T-helper 2 cell treated with Interferon-gamma antibody and Interleukin-4, amounts not matched to agents 5 μg/mL and 100 μg/mL, for 36 hours (primary cell): ENCODE data around the gene ITIH2.
"Not testable (repeated sequence)": the region's sequence is repeated elsewhere in the genome, so short reads cannot be mapped to it uniquely, and the experiment has no call there.

Experiments
- DNase-seq: peaks from one replicate; pipeline ENCODE4 v3.0.0; 2021; ENCODE audit warnings: low spot score
- H3K27ac Mint-ChIP-seq: one replicate; pipeline ENCODE4 v1.8.0; 2021; ENCODE audit warnings: mild to moderate bottlenecking, mixed read lengths
- H3K27me3 Mint-ChIP-seq: one replicate; pipeline ENCODE4 v1.8.0; 2021; ENCODE audit warnings: low read depth, mixed read lengths
- H3K36me3 Mint-ChIP-seq: one replicate; pipeline ENCODE4 v1.8.0; 2021; ENCODE audit warnings: low read depth, mixed read lengths
- H3K4me1 Mint-ChIP-seq: one replicate; pipeline ENCODE4 v1.8.0; 2021; ENCODE audit warnings: low read depth, mixed read lengths
- H3K4me3 Mint-ChIP-seq: one replicate; pipeline ENCODE4 v1.8.0; 2022; ENCODE audit warnings: mild to moderate bottlenecking, moderate library complexity, mixed read lengths
- H3K9me3 Mint-ChIP-seq: one replicate; pipeline ENCODE4 v1.8.0; 2021; ENCODE audit warnings: mixed read lengths

ITIH2 gene

DNA sequence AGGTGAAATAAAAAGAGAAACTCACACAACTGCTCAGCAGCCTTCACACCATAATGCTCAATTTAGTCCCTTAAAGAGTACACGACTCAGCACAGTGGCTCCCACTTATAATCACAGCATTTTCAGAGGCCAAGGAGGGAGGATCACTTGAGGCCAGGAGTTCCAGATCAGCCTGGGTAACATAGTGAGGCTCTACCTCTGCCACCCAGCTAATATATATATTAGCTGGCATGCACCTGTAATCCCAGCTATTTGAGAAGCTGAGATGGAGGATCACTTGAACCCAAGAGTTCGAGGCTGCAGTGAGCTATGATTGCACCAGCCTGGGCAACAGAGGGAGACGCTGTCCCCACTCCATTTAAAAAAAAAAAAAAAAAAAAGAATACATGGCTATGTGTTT lies 2.2 kb downstream of the ITIH2 start:
- H3K4me3 Mint-ChIP-seq, result no peak overlapping the region
- no peaks in the 10 kb centered on the region for H3K4me1 Mint-ChIP-seq
- peaks cover 21% of the 10 kb centered on the region for H3K27me3 Mint-ChIP-seq
- no peaks in the 10 kb centered on the region for H3K36me3 Mint-ChIP-seq
- H3K27ac Mint-ChIP-seq, result no peak overlapping the region
- DNase-seq, result no peak
- H3K9me3 Mint-ChIP-seq, result no peaks in the 10 kb centered on the region

DNA sequence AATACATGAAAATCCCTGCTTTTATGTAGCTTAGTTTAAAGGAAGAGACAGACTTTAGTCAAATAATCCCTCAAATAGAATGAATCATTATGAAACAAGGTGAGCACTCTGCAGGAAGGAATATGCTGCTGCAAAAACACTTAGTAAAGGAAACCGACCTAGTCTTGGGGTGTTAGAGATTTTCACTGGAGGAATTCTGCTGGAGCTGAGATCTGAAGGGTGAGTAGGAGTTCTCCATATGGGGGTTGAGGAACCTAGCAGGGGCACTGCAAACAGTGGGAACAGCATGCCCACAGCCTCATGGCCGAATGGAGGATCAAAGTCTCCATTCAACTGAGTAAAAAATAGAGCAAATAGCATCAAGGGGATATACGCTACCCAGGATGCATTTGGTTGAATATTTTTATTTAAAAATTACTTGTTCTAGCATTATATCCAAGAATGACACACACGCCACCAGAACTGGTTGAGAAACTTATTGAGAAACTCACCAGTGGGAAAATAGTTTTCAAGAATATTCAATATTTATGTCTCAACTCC lies 3.5 kb downstream of the ITIH2 start:
- no peaks in the 10 kb centered on the region for H3K36me3 Mint-ChIP-seq
- no peaks in the 10 kb centered on the region for H3K4me1 Mint-ChIP-seq
- DNase-seq, result no peak
- H3K9me3 Mint-ChIP-seq, result no peaks in the 10 kb centered on the region
- peaks cover 22% of the 10 kb centered on the region for H3K27me3 Mint-ChIP-seq
- H3K4me3 Mint-ChIP-seq, result no peak overlapping the region
- no peak overlapping the region for H3K27ac Mint-ChIP-seq

- DNase-seq, result no peak
- H3K27ac Mint-ChIP-seq, result no peak overlapping the region
- H3K4me3 Mint-ChIP-seq, result no peak overlapping the region
- H3K4me1 Mint-ChIP-seq, result no peaks in the 10 kb centered on the region
- H3K27me3 Mint-ChIP-seq, result peaks cover 22% of the 10 kb centered on the region
- H3K36me3 Mint-ChIP-seq, result no peaks in the 10 kb centered on the region
- no peaks in the 10 kb centered on the region for H3K9me3 Mint-ChIP-seq
These were observed 4.0 kb downstream of the ITIH2 start for GRCh38 chr10:7707102-7707501.

DNA sequence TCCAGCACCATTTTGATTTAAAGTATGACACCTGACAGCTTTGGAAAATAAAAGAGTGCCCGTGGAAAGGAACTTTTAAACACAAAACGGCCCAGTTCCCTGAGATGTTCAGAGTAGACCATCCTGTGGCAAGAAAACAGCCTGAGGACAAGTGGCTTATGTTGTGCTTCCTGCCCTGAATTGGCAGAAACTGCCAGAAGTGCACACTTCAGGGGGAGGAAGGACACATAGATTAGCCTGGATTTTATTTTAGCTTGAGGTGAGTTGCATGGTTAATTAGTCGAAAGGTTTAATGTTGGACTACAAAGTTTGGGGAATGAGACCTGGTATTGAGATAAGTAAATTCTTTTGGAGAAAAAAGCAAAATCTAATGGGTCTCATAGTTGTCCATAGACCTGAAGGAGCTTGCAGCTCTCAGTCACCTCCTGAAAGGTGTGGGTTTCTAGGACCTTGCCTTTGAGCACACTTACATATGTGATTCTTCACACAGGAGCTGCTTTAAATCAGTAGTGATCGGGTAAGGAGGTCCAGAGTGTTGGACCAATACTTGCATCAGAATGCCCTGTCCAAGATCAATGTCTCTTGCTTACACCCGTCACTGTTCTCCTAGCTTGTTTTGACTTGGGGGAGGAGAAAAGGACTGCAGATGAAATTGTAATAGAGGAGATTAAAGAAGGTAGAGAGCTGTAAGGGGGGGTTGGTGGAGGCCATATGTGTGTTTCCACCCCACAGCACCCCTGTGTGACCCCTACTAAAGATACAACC lies 4.9 kb downstream of the ITIH2 start:
- no peak for DNase-seq
- Mint-ChIP-seq H3K27ac (no peak overlapping the region), H3K4me3 (no peak overlapping the region), H3K36me3 (no peaks in the 10 kb centered on the region), H3K9me3 (no peaks in the 10 kb centered on the region), H3K27me3 (peaks cover 21% of the 10 kb centered on the region), H3K4me1 (no peaks in the 10 kb centered on the region)

- H3K27me3 Mint-ChIP-seq, result peaks cover 16% of the 10 kb centered on the region
- no peak overlapping the region for H3K4me3 Mint-ChIP-seq
- no peaks in the 10 kb centered on the region for H3K9me3 Mint-ChIP-seq
- DNase-seq, result no peak
- no peak overlapping the region for H3K27ac Mint-ChIP-seq
- no peaks in the 10 kb centered on the region for H3K36me3 Mint-ChIP-seq
- H3K4me1 Mint-ChIP-seq, result no peaks in the 10 kb centered on the region
These were observed 5.7 kb downstream of the ITIH2 start for GRCh38 chr10:7708832-7709231.

GRCh38 chr10:7710446-7710845 lies 7.3 kb downstream of the ITIH2 start:
- H3K27me3 Mint-ChIP-seq, result peaks cover 12% of the 10 kb centered on the region
- no peaks in the 10 kb centered on the region for H3K9me3 Mint-ChIP-seq
- no peak for DNase-seq
- no peaks in the 10 kb centered on the region for H3K36me3 Mint-ChIP-seq
- H3K27ac Mint-ChIP-seq, result no peak overlapping the region
- no peak overlapping the region for H3K4me3 Mint-ChIP-seq
- no peaks in the 10 kb centered on the region for H3K4me1 Mint-ChIP-seq

DNA sequence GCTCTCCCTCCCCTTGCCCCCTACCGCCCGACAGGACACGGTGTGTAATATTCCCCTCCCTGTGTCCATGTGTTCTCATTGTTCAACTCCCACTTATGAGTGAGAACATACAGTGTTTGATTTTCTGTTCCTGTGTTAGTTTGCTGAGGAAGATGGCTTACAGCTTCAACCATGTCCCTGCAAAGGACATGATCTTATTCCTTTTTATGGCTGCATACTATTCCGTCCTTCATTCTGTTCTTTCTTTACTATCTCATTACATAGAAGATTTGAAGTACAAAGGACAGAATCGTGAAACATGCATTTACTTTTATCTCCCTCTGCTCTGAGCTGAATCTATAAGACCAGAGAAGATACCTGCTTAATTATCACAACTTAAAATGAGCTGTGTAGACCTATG lies 8.0 kb downstream of the ITIH2 start:
- H3K36me3 Mint-ChIP-seq, DNase-seq, H3K27ac Mint-ChIP-seq, H3K4me3 Mint-ChIP-seq, H3K4me1 Mint-ChIP-seq, H3K9me3 Mint-ChIP-seq, H3K27me3 Mint-ChIP-seq: not testable (repeated sequence)

GRCh38 chr10:7715515-7715914 lies 12.4 kb downstream of the ITIH2 start:
- Mint-ChIP-seq H3K27me3 (peaks cover 3% of the 10 kb centered on the region), H3K27ac (no peak overlapping the region), H3K9me3 (no peaks in the 10 kb centered on the region), H3K4me3 (no peak overlapping the region), H3K36me3 (no peaks in the 10 kb centered on the region), H3K4me1 (peaks cover 4% of the 10 kb centered on the region)
- no peak for DNase-seq

GRCh38 chr10:7717767-7718166 lies 14.7 kb downstream of the ITIH2 start:
- DNase-seq, result no peak
- no peaks in the 10 kb centered on the region for H3K27me3 Mint-ChIP-seq
- no peaks in the 10 kb centered on the region for H3K9me3 Mint-ChIP-seq
- H3K4me3 Mint-ChIP-seq, result no peak overlapping the region
- H3K27ac Mint-ChIP-seq, result no peak overlapping the region
- peaks cover 4% of the 10 kb centered on the region for H3K4me1 Mint-ChIP-seq
- H3K36me3 Mint-ChIP-seq, result no peaks in the 10 kb centered on the region

DNA sequence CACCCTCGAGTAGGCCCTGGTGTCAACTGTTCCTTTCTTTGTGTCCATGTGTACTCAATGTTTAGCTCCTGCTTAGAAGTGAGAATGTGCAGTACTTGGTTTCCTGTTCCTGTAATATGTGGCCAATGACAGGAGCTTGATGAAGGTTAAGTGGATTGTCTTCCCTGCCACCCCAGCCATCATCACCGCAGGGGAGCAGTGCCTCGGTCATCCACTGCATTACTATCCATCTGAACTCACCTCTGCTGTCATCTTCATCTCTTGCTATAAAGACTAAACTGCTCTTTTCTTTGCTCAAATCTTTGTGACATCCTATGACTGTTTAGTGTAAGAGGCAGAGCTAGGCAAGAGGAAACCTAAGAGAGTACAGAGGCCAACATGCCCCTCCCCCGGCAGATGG lies 15.6 kb downstream of the ITIH2 start:
- Mint-ChIP-seq H3K4me3 (no peak overlapping the region), H3K4me1 (peaks cover 4% of the 10 kb centered on the region), H3K27ac (no peak overlapping the region), H3K9me3 (no peaks in the 10 kb centered on the region), H3K27me3 (peaks cover 2% of the 10 kb centered on the region), H3K36me3 (no peaks in the 10 kb centered on the region)
- DNase-seq, result no peak

- Mint-ChIP-seq H3K36me3 (no peaks in the 10 kb centered on the region), H3K27me3 (peaks cover 2% of the 10 kb centered on the region), H3K4me1 (peaks cover 4% of the 10 kb centered on the region), H3K9me3 (no peaks in the 10 kb centered on the region), H3K4me3 (no peak overlapping the region), H3K27ac (no peak overlapping the region)
- DNase-seq, result no peak
These were observed 17.4 kb downstream of the ITIH2 start for GRCh38 chr10:7720478-7720877.

GRCh38 chr10:7722927-7723529 lies 19.9 kb downstream of the ITIH2 start:
- Mint-ChIP-seq H3K4me3 (no peak overlapping the region), H3K9me3 (no peaks in the 10 kb centered on the region), H3K4me1 (peaks cover 4% of the 10 kb centered on the region), H3K27ac (no peak overlapping the region), H3K36me3 (no peaks in the 10 kb centered on the region), H3K27me3 (peaks cover 2% of the 10 kb centered on the region)
- no peak for DNase-seq

GRCh38 chr10:7734821-7735220 lies 31.7 kb downstream of the ITIH2 start:
- H3K27me3 Mint-ChIP-seq, result peaks cover 2% of the 10 kb centered on the region
- no peak for DNase-seq
- H3K4me1 Mint-ChIP-seq, result no peaks in the 10 kb centered on the region

GRCh38 chr10:7738536-7739407 lies 35.7 kb downstream of the ITIH2 start:
- H3K27me3 Mint-ChIP-seq, result no peaks in the 10 kb centered on the region
- H3K4me3 Mint-ChIP-seq, result no peak overlapping the region
- H3K27ac Mint-ChIP-seq, result no peak overlapping the region

More at GRCh38 chr10:7734821-7735220, 31.7 kb downstream of the ITIH2 start:
- Mint-ChIP-seq H3K4me3 (no peak overlapping the region), H3K27ac (no peak overlapping the region), H3K9me3 (no peaks in the 10 kb centered on the region), H3K36me3 (no peaks in the 10 kb centered on the region)

More at GRCh38 chr10:7738536-7739407, 35.7 kb downstream of the ITIH2 start:
- Mint-ChIP-seq H3K9me3 (no peaks in the 10 kb centered on the region), H3K4me1 (no peaks in the 10 kb centered on the region), H3K36me3 (no peaks in the 10 kb centered on the region)
- no peak for DNase-seq
